Esophagus muscularis mucosa (tissue), 4 donors: ENCODE results near the gene DNAJC3. TPM values are rescaled to one million over a fixed set of nuclear protein-coding genes. Genes with fewer than 3 reads are reported as not detected.

ENCODE experiments used
- DNase-seq: peaks from one replicate; pipeline ENCODE4 v3.0.0-alpha.2; 2017; ENCODE audit errors: extremely low spot score
- H3K27ac ChIP-seq, 4 donors: fragments of 200-600 bp; sonication (generic); replicated peaks in 1 of 4; 1 replicate in 3 of 4; 2 replicates in 1 of 4; pipeline ENCODE4 v1.5.1; 2016 to 2019; ENCODE audit warnings: mild to moderate bottlenecking in 1 of 4
- H3K27me3 ChIP-seq, 4 donors: fragments of 200-600 bp; sonication (generic); one replicate each; pipeline versions ENCODE4 v1.5.1 to v1.6.0; 2016 to 2019
- H3K36me3 ChIP-seq, 4 donors: fragments of 200-600 bp; sonication (generic); one replicate each; pipeline ENCODE4 v1.5.1; 2016 to 2019
- H3K4me1 ChIP-seq, 4 donors: fragments of 200-600 bp; sonication (generic); one replicate each; pipeline ENCODE4 v1.5.1; 2016 to 2019
- H3K4me3 ChIP-seq, 4 donors: fragments of 200-600 bp; sonication (generic); 1 replicate in 2 of 4; 2 replicates in 2 of 4; pipeline ENCODE4 v1.5.1; 2016 to 2019; ENCODE audit warnings: mild to moderate bottlenecking in 4 of 4, moderate library complexity in 1 of 4
- H3K9me3 ChIP-seq, 4 donors: fragments of 200-600 bp; sonication (generic); 1 replicate in 3 of 4; 2 replicates in 1 of 4; pipeline ENCODE4 v1.5.1; 2016 to 2019
- CTCF ChIP-seq, 3 experiments: fragments of 200-600 bp in 2 of 3; fragments of 450-650 bp in 1 of 3; sonication (generic) in 2 of 3; IDR thresholded peaks; one replicate each; pipeline ENCODE4 v1.5.1; 2017 to 2019; ENCODE audit warnings: antibody characterized with exemption in 3 of 3, mild to moderate bottlenecking in 2 of 3, moderate library complexity in 1 of 3
- EP300 ChIP-seq: sonication (generic); formaldehyde crosslinking; IDR thresholded peaks from one replicate; pipeline ENCODE4 v1.6.1; 2017; ENCODE audit warnings: antibody characterized with exemption
- POLR2A ChIP-seq: fragments of 450-650 bp; IDR thresholded peaks from one replicate; pipeline ENCODE4 v1.6.1; 2017; ENCODE audit warnings: antibody characterized with exemption, moderate library complexity, mild to moderate bottlenecking, low read depth
- POLR2AphosphoS5 ChIP-seq, 2 donors: sonication (generic); formaldehyde crosslinking; IDR thresholded peaks; one replicate each; pipeline ENCODE4 v1.6.1; 2017; ENCODE audit warnings: antibody characterized with exemption in 2 of 2
- WGBS: methylation state at CpG from one replicate; pipeline ENCODE4 v1.1.5; 2018; 5-methylcytosine and 5-hydroxymethylcytosine counted together
- intact Hi-C: fragments of 100-400 bp; cut with DNase I; formaldehyde crosslinking; loops from one replicate; pipeline ENCODE4 v1.15.1; 2023
- total RNA-seq, 4 donors: library from RNA; depleted of rRNA; stranded (reverse); fragments of >200 nt; gene quantifications; one replicate each; pipeline versions ENCODE4 v1.1.0 to v1.2.1, GENCODE V29; 2016

Gene DNAJC3
- total RNA-seq, 4 donors from 2014 or later = 43.8 to 55.1 (median 48.9) TPM

- Histone ChIP-seq H3K9me3 (peaks cover 0 to 5% (median 0%) of the 10 kb centered on the region in 4 donors), H3K27ac (no peak overlapping the region), H3K27me3 (no peaks in the 10 kb centered on the region), H3K4me1 (no peaks in the 10 kb centered on the region), H3K4me3 (no peak overlapping the region), H3K36me3 (peaks cover 21 to 83% (median 62%) of the 10 kb centered on the region in 4 donors)
- DNase-seq = no peak
- intact Hi-C loops = no loop called here
- WGBS = 84% methylated on average over 7 of the region's 7 CpGs
- TF ChIP-seq POLR2AphosphoS5 (IDR thresholded peaks at IDR 0.05) (no peak), EP300 (no peak), CTCF (IDR thresholded peaks at IDR 0.05) (no peak), POLR2A (no peak)
These were observed 114.3 kb downstream of the DNAJC3 start for GRCh38 chr13:95791084-95791722.

GRCh38 chr13:95793018-95793555, 116.1 kb downstream of the DNAJC3 start:
- no peak overlapping the region for H3K4me3 ChIP-seq
- H3K27me3 ChIP-seq = no peaks in the 10 kb centered on the region
- H3K9me3 ChIP-seq = peaks cover 0 to 5% (median 0%) of the 10 kb centered on the region in 4 donors
- no peaks in the 10 kb centered on the region for H3K4me1 ChIP-seq
- no peak for DNase-seq
- WGBS = 90% methylated on average over 3 of the region's 3 CpGs
- no peak overlapping the region for H3K27ac ChIP-seq
- peaks cover 10 to 74% (median 51%) of the 10 kb centered on the region in 4 donors for H3K36me3 ChIP-seq
- no peak for TF ChIP-seq POLR2AphosphoS5 (IDR thresholded peaks at IDR 0.05)
- TF ChIP-seq EP300 = no peak
- no peak for TF ChIP-seq POLR2A
- no peak for TF ChIP-seq CTCF (IDR thresholded peaks at IDR 0.05)
- intact Hi-C loops = no loop called here

GRCh38 chr13:95793781-95794180, 116.8 kb downstream of the DNAJC3 start:
- WGBS = 82% methylated on average over 3 of the region's 3 CpGs
- Histone ChIP-seq H3K27me3 (no peaks in the 10 kb centered on the region), H3K36me3 (peaks cover 10 to 72% (median 46%) of the 10 kb centered on the region in 4 donors), H3K4me1 (no peaks in the 10 kb centered on the region), H3K27ac (no peak overlapping the region), H3K4me3 (no peak overlapping the region), H3K9me3 (peaks cover 0 to 5% (median 0%) of the 10 kb centered on the region in 4 donors)
- DNase-seq = no peak
- TF ChIP-seq POLR2A (no peak), EP300 (no peak), POLR2AphosphoS5 (IDR thresholded peaks at IDR 0.05) (no peak), CTCF (IDR thresholded peaks at IDR 0.05) (no peak)
- intact Hi-C loops = no loop called here

GRCh38 chr13:95797016-95797415, 120.1 kb downstream of the DNAJC3 start:
- Histone ChIP-seq H3K4me1 (peaks cover 0 to 8% (median 2%) of the 10 kb centered on the region in 4 donors), H3K27me3 (no peaks in the 10 kb centered on the region), H3K36me3 (peaks cover 0 to 42% (median 21%) of the 10 kb centered on the region in 4 donors), H3K4me3 (no peak overlapping the region), H3K27ac (no peak overlapping the region), H3K9me3 (no peaks in the 10 kb centered on the region)
- intact Hi-C loops = no loop called here
- TF ChIP-seq POLR2AphosphoS5 (IDR thresholded peaks at IDR 0.05) = no peak
- no peak for TF ChIP-seq CTCF (IDR thresholded peaks at IDR 0.05)
- 95% methylated on average over 2 of the region's 2 CpGs for WGBS
- no peak for DNase-seq
